GM21717 (cell line): ENCODE data around the gene MALL.
"Not testable (repeated sequence)": the region's sequence is repeated elsewhere in the genome, so short reads cannot be mapped to it uniquely, and the experiment has no call there.

ENCODE experiments used
- ATAC-seq: cut with Tn5 transposase; IDR thresholded peaks from one replicate; pipeline ENCODE4 v1.9.1; 2021; ENCODE audit warnings: mild to moderate bottlenecking, moderate library complexity; ENCODE audit not compliant: unreplicated experiment

Gene MALL

DNA sequence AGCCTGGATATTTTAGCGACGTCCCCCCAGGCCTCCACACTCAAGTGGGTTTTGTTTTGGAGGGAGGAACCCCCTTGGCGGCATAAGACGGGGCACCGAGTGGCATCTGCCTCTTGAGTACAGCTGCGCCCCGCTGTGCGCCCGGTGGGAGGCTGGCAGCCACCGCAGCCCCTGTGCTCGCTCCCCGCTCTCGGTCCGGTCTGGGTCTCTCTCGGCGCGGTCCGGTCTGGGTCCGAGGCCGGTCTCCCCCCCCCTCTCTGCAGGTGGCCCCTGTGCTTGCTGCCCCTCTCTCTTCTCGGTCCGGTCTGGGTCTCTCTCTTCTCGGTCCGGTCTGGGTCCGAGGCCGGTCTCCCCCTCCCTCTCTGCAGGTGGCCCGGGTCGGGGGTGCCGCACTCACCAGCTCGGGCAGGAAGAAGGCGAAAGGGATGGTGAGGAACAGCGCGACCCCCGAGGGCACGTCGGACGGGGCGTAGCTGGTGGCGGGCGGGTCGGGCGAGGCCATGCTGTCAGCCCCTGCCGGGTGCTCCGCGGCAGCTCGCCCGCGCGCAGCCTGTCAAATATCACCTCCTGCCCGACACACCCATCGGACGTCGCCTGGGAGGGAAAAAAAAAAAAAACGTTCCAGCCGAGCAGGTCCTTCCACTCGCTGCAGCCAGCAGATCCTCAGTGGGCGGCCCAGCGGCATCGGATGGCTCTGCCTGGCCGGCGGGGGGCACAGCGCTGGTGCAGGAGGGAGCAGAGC is at the start of gene MALL:
Gene MALL (minus strand): TSS at position 532 of the 742 bp plus-strand sequence. CDS start 30 bp downstream, at position 502.
- ATAC-seq, result no peak

GRCh38 chr2:110157153-110157793 is 41.7 kb upstream of the MALL start:
- ATAC-seq, result peak; percentile 56

GRCh38 chr2:110154828-110155227 is 39.2 kb upstream of the MALL start:
- not testable (repeated sequence) for ATAC-seq

DNA sequence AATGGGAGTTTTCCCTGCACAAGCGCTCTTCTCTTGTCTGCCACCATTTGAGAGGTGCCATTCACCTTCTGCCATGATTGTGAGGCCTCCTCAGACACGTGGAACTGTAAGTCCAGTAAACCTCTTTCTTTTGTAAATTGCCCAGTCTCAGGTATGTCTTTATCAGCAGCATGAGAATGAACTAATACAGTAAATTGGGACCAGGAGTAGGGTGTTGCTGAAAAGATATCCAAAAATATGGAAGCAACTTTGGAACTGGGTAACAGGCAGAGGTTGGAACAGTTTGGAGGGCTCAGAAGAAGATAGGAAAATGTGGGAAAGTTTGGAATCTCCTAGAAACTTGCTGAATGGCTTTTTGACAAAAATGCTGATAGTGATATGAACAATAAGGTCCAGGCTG is 38.6 kb upstream of the MALL start:
- ATAC-seq, result not testable (repeated sequence)

DNA sequence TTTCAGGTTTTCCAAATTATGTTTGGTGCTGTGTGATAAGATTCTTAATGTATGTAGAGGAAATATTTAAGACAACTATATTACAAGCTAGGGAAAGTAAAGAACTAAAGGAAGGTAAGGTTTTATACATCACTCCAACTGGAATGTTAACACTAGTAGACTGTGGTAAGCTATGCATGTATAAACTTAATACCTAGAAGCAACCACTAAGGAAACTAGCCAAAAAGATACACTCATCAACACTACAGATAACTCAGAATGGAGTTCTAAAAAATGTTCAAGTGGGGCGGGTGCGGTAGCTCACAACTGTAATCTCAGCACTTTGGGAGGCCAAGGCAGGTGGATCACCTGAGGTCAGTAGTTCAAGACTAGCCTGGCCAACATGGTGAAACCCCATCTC is 37.8 kb upstream of the MALL start:
- ATAC-seq, result no peak

GRCh38 chr2:110152943-110153342 is 37.3 kb upstream of the MALL start:
- no peak for ATAC-seq

DNA sequence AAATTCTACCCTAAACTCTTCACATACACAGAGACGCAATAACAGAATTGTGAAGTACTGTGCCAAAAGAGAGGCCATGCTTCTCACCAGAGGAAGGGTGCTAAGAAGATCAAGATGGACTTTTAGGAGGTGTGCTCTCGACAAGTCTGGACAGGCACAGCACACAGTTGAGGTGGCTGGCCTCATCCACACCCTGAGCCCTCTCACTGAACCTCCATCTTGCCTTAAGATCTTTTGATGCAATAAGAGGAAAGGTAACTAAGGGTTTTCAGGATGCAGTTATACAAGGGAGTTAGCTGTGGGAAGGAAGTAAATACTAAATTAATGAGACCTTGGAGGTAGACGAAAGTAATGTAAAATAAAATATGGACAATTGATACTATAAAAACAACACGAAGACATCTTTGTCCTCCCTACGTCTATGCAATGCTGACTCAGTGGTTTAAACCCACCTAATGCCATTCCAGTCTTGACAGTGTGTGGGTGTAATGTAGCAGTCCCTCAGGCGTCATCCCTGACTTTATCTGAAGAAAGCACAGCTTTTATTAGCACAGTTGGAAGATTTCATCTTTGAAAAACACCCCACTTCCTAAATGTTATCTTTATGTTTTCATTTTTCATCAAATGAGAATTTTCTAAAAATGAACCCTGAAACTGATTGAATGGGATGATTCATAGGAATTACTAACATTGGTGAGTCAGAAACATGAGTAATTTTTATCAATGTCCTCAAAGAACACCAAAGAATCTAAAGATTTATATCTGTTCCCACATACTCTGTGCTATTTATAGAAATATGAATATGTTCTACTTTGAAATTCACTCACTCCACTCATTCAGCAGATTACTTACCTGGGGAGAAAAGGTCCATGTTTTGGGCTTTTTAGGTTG is 34.0 kb upstream of the MALL start:
- ATAC-seq, result no peak

GRCh38 chr2:110146945-110147332 is 31.3 kb upstream of the MALL start:
- no peak for ATAC-seq

GRCh38 chr2:110146183-110146944 is 30.7 kb upstream of the MALL start:
- no peak for ATAC-seq

DNA sequence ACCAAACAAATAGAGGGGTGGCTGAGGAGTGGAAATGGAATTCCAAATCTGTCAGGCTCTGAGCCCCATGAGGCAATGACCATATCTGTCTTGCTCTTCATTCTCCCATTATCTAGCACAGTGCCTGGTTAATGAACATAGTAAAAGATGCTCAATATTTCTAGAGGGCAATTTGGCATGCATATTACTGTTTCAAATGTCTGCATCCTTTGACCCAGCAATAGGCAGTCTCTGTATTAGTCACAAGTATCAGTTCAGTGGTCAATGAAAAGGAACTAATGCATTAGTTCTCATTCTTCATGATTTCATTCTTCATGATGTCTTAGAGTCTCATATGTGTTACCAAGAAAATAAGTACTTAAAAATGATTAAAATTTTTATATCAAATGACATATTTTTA is 28.4 kb upstream of the MALL start:
- ATAC-seq, result no peak

DNA sequence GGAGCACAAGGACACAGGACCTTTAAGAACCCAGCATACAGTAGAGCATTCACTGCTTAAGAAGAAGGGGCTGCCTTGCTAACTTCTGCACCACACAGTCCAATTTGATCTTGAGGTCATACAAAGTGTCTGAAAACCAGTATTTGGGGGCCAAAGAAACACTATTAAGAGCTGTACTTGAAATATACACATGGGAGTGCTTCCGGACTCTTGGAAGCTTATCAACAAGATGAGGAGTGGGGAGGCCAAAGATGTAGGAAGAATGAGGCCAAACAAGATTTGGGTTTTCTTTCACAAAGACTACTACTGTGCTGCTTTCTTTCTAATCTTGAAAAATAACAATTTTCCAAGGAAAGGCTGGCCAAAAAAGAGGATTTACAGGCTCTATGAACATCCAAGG is 24.8 kb upstream of the MALL start:
- no peak for ATAC-seq

GRCh38 chr2:110134025-110134424 is 18.4 kb upstream of the MALL start:
- no peak for ATAC-seq

DNA sequence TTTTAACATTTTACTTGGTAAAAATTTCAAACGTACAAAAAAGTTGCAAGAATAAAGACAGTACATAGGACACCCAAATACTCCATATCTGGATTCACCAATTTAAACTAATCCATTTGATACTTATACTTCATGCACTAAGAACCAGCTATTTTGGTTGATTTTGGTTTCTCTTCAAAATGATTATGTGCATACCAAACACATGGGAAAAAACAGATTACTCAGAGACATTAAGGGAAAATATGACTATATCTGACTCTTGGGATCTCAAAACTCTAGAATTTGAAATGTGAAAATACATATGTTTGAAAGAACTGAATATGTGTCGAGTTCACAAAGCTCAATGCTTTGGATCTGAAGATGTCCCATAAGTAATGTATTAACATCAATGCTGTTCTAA is 15.5 kb upstream of the MALL start:
- ATAC-seq, result no peak

DNA sequence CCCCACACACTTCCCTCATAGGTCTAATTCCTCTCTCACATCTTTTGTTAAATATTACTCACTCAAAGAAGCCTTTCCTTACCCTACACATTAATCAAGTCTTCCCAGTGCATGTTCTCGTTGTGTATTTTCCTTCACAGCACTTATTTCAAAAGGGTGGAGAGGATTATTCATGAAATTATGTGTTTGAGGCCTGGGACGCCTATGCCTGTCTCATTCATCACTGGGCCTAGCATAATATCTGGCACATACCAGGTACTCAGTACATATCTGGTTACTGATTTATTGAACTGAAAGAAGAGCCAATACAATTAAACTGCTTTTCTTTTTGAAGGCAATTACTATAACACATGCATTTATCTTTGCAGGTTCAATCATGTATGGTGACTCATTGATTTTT is 15.1 kb upstream of the MALL start:
- ATAC-seq, result no peak

DNA sequence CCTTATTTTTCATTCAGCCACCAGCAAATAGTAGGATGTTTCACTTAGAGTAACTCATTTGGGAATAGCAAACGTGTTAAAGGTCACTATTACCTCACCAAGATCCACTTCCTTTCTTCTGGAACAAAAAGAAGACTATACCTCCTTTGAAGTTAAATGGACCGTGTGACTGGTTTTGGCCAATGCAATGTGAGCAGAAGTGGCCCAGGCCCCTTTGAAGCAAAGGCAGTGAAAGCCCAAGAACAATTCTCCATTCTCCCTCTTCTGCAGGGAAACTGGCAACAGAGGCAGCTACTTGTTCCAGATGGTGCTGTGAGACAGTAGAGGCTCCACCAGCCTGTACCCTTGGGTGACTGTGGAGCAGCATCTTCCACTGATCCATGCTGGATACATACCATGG is 11.3 kb upstream of the MALL start:
- no peak for ATAC-seq

DNA sequence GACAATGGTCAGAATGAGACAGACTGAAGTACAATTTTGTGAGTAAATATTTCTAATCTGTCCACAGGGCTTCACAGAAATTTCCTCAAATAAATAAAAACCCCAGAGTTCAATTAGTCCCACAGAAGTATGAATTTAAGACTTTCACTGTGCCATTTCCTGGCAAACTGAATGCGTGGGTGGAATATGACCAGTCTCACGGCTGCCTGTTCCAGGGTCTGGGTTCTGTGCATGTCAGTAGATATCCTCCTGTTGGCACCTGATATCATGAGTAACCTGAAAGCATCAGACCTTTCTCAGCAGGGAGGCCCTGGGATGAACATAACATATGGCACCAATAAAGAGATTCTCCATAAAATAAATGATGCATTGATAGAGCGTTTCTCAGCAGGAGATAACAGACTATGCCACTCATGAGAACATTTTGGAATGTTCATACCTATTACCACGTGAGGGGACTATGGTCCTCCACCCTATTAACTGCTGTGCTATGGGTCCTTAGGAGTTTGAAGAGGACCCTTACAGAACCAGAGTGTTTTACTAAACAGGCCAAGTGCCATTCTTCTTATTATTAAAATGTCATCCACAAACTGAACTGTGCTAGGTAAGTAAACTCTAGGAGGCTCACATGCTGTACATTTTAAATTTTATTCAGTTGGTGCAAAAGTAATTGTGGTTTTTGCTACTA is 10.6 kb upstream of the MALL start:
- ATAC-seq, result no peak

DNA sequence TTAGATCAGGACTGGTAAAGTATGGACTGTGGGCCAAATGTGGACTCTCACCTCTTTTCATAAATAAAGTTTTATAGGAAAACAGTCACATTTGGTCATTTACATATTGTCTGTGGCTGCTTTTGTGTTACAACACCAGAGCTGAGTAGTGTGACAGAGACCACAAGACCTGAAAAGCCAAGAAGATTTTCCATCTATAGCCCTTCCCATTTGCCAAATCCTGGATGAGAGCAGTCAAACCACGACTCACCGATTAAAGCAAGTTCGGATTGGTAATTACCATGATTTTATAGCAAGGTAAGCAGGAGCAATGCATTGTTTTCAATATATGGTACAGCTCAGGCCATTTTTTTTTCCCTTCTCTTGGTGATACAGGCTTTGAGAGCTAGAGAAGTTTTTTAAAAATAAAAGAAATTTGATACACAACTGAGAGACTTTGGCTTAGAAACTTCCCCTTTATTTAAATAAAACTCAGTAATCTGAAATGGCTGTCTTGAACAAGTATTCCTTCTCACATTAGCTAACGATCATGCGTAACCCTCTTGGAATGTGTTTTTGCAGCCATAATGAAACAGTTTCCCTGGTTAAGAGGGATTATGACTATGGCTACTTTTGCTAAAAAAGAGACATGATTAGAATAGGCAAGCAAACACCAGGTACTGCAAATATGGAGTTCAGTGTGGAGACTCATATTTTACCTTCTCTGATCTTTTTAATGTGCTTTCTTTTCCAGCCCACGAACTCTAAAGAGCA is 9.5 kb upstream of the MALL start:
- ATAC-seq, result no peak

DNA sequence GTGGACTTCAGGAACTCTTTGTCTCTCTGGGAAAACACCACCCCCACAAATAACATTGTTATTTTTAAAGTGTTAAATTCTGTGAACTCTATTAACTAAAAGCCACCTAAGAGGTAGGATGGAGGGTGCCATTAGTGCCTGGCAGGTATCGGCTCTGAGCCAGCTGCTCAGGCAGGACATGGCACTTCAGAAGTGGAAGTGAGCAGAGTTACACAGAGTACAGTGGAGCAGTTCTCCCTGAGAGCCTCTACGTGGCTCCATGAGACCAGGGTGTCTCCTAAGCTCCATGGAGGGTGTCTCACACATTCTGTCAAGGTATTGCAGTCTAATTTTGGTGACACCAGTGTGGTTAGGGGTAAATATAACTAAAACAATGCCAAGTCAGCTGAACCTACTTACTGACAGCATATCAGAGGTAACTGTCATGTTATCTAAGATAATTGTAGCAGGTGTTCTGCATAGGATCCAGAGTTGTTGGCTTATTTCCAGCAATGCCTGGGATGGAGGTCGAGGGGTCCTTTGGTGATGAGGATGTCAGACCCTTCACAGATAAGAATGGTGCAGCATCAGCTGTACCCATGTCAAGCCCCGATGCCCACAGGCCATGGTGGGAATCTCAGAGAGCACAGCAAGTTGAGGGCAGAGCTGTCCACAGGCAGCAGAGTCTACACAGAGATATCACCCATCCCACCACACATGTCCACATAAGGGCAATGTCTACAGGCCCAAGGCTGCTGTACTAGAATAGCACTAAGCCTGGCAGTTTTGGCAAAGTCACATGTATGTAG is 8.6 kb upstream of the MALL start:
- ATAC-seq, result no peak

GRCh38 chr2:110121592-110121991 is 6.0 kb upstream of the MALL start:
- no peak for ATAC-seq
